ENCODE results near the gene CNGA3. TPM values are rescaled to one million over a fixed set of nuclear protein-coding genes. Genes with fewer than 3 reads are reported as not detected.

Gene CNGA3
- total RNA-seq, 1 experiment from 2014 or later: not detected

DNA sequence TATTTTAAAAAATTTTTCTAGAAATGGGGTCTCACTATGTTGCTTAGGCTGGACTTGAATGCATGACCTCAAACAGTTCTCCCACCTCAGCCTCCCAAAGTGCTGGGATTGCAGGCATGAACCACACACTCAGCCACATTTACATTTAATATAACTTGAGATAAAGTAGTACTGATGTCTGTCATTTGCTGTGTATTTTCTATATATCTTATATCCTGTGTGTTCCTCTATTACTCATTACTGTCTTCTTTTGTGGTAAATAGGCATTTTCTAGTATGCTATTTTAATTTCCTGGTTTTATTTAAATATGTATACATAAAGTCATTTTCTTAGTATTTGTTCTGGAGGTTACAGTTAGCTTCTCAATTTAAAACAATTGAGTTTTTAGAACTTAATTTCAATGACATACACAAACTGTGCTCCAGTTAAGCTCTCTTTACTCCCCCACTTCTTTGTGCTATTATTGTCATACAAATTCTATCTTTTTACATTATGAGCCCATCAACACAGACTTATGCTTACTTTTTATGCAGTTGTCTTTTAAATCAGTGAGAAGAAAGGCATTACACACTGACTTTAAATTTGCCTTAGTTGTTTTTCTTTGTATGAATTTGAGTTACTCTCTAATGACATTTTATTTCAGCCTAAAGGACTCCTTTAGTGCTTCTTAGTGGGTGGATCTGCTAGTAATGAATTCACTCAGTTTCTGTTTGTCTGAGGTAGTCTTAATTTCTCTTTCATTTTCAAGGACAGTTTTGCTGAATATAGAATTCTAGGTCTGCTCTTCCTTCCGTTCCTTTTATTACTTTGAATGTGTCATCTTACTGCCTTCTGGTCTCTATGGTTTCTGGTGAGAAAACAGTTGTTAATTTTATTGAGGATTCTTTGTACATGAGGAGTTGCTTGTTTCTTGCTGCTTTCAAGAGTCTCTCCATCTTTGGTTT is 92.2 kb downstream of the CNGA3 start:
- no peak for DNase-seq (ENCODE audit: low spot score)

DNA sequence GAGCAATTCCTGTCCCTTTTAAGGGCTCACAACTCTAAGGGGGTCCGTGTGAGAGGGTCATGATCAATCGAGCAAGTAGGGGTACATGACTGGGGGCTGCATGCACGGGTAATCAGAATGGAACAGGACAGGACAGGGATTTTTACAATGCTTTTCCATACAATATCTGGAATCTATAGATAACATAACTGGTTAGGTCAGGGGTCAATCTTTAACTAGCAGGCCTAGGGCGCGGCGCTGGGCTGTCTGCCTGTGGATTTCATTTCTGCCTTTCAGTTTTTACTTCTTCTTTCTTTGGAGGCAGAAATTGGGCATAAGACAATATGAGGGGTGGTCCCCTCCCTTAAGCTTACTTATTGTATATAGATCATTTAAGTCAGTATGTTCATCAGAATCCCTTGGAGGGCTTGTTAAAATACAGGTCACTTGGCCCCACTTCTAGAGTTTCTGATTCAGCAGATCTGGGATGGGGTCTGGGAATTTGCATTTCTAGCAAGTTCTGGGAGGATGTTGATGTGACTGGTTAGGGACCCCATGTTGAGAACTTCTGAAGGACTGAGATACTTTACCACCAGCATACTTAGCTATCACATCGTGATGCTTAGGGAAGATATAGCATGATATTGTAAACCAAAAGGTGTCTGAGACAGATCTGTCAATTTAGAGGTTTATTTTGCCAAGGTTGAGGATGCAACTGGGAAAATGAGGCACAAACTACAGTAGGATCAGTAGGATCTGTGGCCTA is 95.6 kb downstream of the CNGA3 start:
- DNase-seq (ENCODE audit: low spot score): no peak

DNA sequence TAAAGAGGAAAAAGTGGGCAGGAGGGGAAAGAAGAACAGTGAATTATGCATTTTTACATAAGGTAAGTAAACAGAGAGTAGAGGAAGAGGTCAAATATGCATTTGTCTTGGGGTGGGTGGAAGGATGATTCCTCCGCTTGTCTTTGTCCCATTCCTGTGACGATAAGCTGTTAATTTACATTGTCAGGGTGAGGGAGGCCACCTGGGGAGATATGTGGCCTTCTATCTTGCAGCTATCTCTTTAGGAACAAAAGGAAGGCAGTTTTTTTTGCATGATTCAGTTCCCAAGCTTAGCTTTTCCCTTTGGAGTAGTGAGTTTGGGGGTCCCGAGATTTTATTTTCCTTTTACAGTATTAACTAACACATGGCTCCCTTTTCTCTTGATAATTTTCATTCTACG is 96.2 kb downstream of the CNGA3 start:
- no peak for DNase-seq (ENCODE audit: low spot score)

DNA sequence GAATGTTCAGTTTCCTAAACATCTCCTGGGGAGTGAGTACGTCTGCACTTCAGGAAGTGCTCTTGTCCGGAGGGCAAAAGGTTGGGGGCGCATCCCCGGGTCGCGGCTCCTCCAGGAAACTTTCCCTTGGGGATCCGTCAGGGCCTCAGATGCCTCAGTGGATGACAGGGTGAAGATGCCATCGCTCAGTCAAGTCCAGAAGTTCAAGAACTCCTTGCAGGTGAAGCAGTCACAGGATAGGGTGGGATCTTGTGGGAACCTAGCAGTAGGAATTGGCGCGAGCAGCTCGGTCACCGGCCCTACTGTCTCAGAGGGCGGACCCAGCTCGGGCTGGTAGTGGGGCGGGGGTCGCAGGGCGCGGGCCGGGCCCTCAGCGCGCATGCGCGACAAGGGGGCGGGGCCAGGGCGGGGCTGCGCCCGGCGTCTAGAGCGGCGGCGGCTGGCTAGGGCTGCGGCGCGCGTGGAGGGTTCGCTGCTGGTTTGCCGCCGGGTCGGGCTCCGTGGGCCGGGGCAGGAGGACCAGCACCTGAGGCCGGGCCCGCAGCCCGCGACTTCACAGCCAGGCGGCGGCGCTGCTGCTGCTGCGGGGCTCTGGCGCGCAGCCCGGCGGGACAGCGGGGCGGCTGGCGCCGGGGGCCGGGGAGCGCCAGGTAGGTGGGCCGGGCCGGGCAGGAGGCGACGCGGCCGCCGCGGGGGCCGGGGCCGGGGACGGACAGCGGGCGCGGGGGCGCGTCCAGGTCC is 98.3 kb downstream of the CNGA3 start, which contains the start of gene INPP4A:
INPP4A (plus strand) TSS at position 423 of the 741 bp plus-strand sequence. CDS start 75,191 bp downstream, outside the sequence.
- DNase-seq (ENCODE audit: low spot score): peak; percentile 76

DNA sequence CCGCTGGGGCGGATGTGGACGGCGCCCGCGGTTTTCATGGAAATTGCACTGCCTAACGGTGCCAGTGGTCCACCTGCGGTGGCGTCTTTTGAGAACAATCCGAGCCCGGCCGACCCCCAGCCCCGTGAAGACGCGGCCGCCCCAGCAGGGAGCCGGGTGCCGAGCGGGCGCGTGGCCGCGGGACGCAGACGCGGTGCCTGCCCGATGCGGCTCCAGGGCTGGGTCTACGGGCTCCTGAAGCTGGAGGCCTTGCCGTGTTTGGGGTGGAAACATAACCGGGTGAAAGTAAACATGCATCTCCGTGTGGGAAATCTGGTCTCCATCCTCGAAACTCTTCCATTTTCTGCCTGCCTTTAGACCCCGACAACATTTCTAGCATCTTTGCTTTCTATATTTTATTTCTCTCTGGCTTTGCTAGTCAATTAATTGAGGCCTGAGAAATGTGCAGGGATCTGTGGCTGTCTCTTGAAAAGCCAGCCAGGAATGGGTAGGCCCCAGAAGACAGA is 99.0 kb downstream of the CNGA3 start:
- peak; percentile 40 for DNase-seq (ENCODE audit: low spot score)

DNA sequence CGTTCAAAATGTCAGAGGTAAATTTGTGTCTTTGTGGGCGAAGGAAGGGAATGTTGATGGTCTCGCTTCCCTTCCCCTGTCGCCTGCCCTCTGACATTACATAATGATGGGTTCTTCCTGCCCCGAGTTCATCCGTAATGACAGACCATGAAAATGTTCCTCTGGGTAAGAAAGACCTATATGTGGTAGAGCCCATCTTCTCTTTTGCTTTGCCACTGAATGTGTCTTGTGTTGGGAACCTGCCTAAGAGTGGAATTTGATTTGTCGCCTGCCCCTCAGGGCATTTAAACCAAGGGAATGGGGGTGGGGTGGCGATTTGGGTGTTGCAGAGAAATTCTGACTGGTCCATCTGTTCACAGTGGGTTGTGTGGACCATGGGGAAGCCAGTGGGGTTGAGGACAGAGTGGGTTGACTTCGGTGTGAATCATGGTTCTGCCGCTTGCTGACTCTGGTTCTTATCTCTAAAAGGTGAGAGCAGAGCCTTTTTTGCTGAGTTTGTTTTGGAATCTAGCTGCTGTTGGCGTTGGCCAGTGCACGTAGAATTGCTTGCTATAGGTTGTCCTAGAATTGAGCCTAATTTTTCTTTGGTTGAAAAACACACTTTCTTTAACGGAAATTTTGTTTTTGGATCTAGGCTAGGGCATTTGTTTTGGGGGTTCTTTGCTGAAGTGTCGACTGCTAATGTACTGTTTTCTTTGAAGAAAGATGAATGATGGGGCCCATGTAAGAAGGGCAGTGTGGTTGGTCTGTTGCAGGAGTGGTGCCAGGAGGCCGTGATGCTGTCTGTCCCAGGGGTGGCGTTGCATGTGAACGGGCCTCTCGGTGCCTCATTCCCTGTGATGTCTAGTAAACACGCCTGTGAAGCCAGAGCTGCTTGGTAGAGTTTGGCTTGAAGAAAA is 99.7 kb downstream of the CNGA3 start:
- DNase-seq (ENCODE audit: low spot score): peak; percentile 33

DNA sequence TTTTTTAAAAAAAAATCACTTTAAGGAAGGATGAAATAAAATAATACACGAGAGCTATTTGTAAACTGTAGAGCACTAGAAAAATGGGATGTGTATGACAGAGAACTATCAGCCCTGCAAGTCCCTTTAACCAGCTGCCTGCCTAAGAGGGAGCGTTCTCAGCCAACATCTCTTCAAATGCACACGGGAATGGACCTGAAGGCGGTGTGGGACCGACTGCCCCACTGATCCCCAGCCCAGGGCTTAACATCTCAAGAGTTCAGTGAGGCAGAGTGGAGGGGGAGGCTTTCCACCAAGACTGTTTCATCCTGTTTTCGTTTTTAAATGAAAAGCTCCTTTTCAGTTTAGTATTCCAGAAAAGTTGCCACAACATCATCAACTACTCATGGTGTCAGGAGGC is 100.6 kb downstream of the CNGA3 start:
- DNase-seq (ENCODE audit: low spot score): no peak

Other genes with a start within 250 kb of the CNGA3 start
- gene INPP4A, start 98.4 kb downstream of the CNGA3 start, total RNA-seq (2014; rRNA removed; shearing (Covaris generic)): 9.9 and 11.5 TPM in 2 replicates

All from HT-29 (cell line).